Activated T-helper 2 cell treated with anti-CD3 and anti-CD28 coated beads, Interferon-gamma antibody, Interleukin-2, Interleukin-4, amounts not matched to agents 10 μg/mL and 5 μg/mL and 100 μg/mL, durations not matched to agents 14 hours and 24 hours and 36 hours (primary cell): Measurements from ENCODE around the gene TMEM178A. TPM values are rescaled to one million over a fixed set of nuclear protein-coding genes. Genes with fewer than 3 reads are reported as not detected.

Experiments
- DNase-seq: peaks from one replicate; pipeline ENCODE4 v3.0.0; 2021; ENCODE audit warnings: low spot score
- H3K27ac Mint-ChIP-seq: one replicate; pipeline ENCODE4 v1.8.0; 2021; ENCODE audit warnings: mixed read lengths
- H3K27me3 Mint-ChIP-seq: one replicate; pipeline ENCODE4 v1.8.0; 2021; ENCODE audit warnings: low read depth, mixed read lengths
- H3K36me3 Mint-ChIP-seq: one replicate; pipeline ENCODE4 v1.8.0; 2021; ENCODE audit warnings: low read depth, mixed read lengths
- H3K4me1 Mint-ChIP-seq: one replicate; pipeline ENCODE4 v1.8.0; 2021; ENCODE audit warnings: low read depth, mixed read lengths
- H3K4me3 Mint-ChIP-seq: one replicate; pipeline ENCODE4 v1.8.0; 2021; ENCODE audit warnings: low read depth, mild to moderate bottlenecking, moderate library complexity, mixed read lengths
- H3K9me3 Mint-ChIP-seq: one replicate; pipeline ENCODE4 v1.8.0; 2021; ENCODE audit warnings: mixed read lengths
- intact Hi-C: fragments of 100-400 bp; cut with micrococcal nuclease; formaldehyde crosslinking; loops from one replicate; pipeline ENCODE4 v1.15.1; 2023
- total RNA-seq: library from RNA; stranded (reverse); gene quantifications from 2 replicates; pipeline ENCODE4 v1.2.3, GENCODE V29; 2022

TMEM178A gene
- total RNA-seq, 1 donor from 2014 or later: 0.23 TPM

- Mint-ChIP-seq H3K27ac (no peak overlapping the region), H3K27me3 (peaks cover 66% of the 10 kb centered on the region), H3K4me1 (peaks cover 6% of the 10 kb centered on the region), H3K4me3 (no peak overlapping the region), H3K36me3 (no peaks in the 10 kb centered on the region), H3K9me3 (no peaks in the 10 kb centered on the region)
- intact Hi-C loops: no loop called here
- no peak for DNase-seq
Observed at GRCh38 chr2:39667886-39668276, 2.2 kb downstream of the TMEM178A start.

- Mint-ChIP-seq H3K9me3 (no peaks in the 10 kb centered on the region), H3K27me3 (peaks cover 59% of the 10 kb centered on the region), H3K4me3 (no peak overlapping the region), H3K4me1 (peaks cover 6% of the 10 kb centered on the region), H3K27ac (no peak overlapping the region), H3K36me3 (no peaks in the 10 kb centered on the region)
- intact Hi-C loops: no loop called here
- no peak for DNase-seq
Observed at GRCh38 chr2:39668576-39669080, 2.9 kb downstream of the TMEM178A start.

- Mint-ChIP-seq H3K36me3 (no peaks in the 10 kb centered on the region), H3K4me3 (no peak overlapping the region), H3K27me3 (peaks cover 39% of the 10 kb centered on the region), H3K27ac (no peak overlapping the region), H3K9me3 (no peaks in the 10 kb centered on the region), H3K4me1 (peaks cover under 1% of the 10 kb centered on the region)
- intact Hi-C loops: no loop called here
- no peak for DNase-seq
Observed at GRCh38 chr2:39671604-39672003, 5.9 kb downstream of the TMEM178A start.

GRCh38 chr2:39673018-39673417 is 7.3 kb downstream of the TMEM178A start:
- no peak overlapping the region for H3K27ac Mint-ChIP-seq
- H3K4me1 Mint-ChIP-seq: no peaks in the 10 kb centered on the region
- DNase-seq: no peak
- intact Hi-C loops: no loop called here
- no peaks in the 10 kb centered on the region for H3K36me3 Mint-ChIP-seq
- H3K4me3 Mint-ChIP-seq: no peak overlapping the region
- H3K9me3 Mint-ChIP-seq: no peaks in the 10 kb centered on the region
- peaks cover 28% of the 10 kb centered on the region for H3K27me3 Mint-ChIP-seq

GRCh38 chr2:39676342-39676741 is 10.6 kb downstream of the TMEM178A start:
- Mint-ChIP-seq H3K36me3 (no peaks in the 10 kb centered on the region), H3K27ac (no peak overlapping the region), H3K9me3 (peaks cover 4% of the 10 kb centered on the region), H3K27me3 (peaks cover 23% of the 10 kb centered on the region), H3K4me3 (no peak overlapping the region), H3K4me1 (no peaks in the 10 kb centered on the region)
- intact Hi-C loops: no loop called here
- no peak for DNase-seq

- Mint-ChIP-seq H3K27ac (no peak overlapping the region), H3K4me1 (no peaks in the 10 kb centered on the region), H3K36me3 (no peaks in the 10 kb centered on the region), H3K27me3 (peaks cover 23% of the 10 kb centered on the region), H3K4me3 (no peak overlapping the region), H3K9me3 (peaks cover 4% of the 10 kb centered on the region)
- intact Hi-C loops: no loop called here
- no peak for DNase-seq
Observed at GRCh38 chr2:39678170-39678569, 12.5 kb downstream of the TMEM178A start.

- Mint-ChIP-seq H3K27me3 (peaks cover 27% of the 10 kb centered on the region), H3K9me3 (peaks cover 4% of the 10 kb centered on the region), H3K4me3 (no peak overlapping the region), H3K27ac (no peak overlapping the region), H3K4me1 (no peaks in the 10 kb centered on the region), H3K36me3 (no peaks in the 10 kb centered on the region)
- intact Hi-C loops: no loop called here
- DNase-seq: no peak
Observed at GRCh38 chr2:39679805-39680204, 14.1 kb downstream of the TMEM178A start.

GRCh38 chr2:39682066-39682692 is 16.5 kb downstream of the TMEM178A start:
- DNase-seq: no peak
- Mint-ChIP-seq H3K4me1 (no peaks in the 10 kb centered on the region), H3K27ac (no peak overlapping the region), H3K9me3 (peaks cover 4% of the 10 kb centered on the region), H3K27me3 (peaks cover 30% of the 10 kb centered on the region), H3K36me3 (no peaks in the 10 kb centered on the region), H3K4me3 (no peak overlapping the region)
- intact Hi-C loops: no loop called here

- H3K9me3 Mint-ChIP-seq: peaks cover 4% of the 10 kb centered on the region
- H3K27me3 Mint-ChIP-seq: peaks cover 28% of the 10 kb centered on the region
- intact Hi-C loops: no loop called here
- no peak for DNase-seq
- no peak overlapping the region for H3K27ac Mint-ChIP-seq
- no peaks in the 10 kb centered on the region for H3K4me1 Mint-ChIP-seq
- no peak overlapping the region for H3K4me3 Mint-ChIP-seq
- no peaks in the 10 kb centered on the region for H3K36me3 Mint-ChIP-seq
Observed at GRCh38 chr2:39683022-39683699, 17.4 kb downstream of the TMEM178A start.

- intact Hi-C loops: no loop called here
- Mint-ChIP-seq H3K27me3 (peaks cover 27% of the 10 kb centered on the region), H3K27ac (no peak overlapping the region), H3K36me3 (no peaks in the 10 kb centered on the region), H3K9me3 (no peaks in the 10 kb centered on the region), H3K4me3 (no peak overlapping the region), H3K4me1 (no peaks in the 10 kb centered on the region)
- no peak for DNase-seq
Observed at GRCh38 chr2:39684464-39684863, 18.7 kb downstream of the TMEM178A start.

GRCh38 chr2:39685126-39685525 is 19.4 kb downstream of the TMEM178A start:
- Mint-ChIP-seq H3K27me3 (peaks cover 25% of the 10 kb centered on the region), H3K4me3 (no peak overlapping the region), H3K4me1 (no peaks in the 10 kb centered on the region), H3K9me3 (no peaks in the 10 kb centered on the region), H3K36me3 (no peaks in the 10 kb centered on the region), H3K27ac (no peak overlapping the region)
- intact Hi-C loops: no loop called here
- DNase-seq: no peak

GRCh38 chr2:39686456-39686855 is 20.7 kb downstream of the TMEM178A start:
- DNase-seq: no peak
- no peaks in the 10 kb centered on the region for H3K4me1 Mint-ChIP-seq
- H3K9me3 Mint-ChIP-seq: no peaks in the 10 kb centered on the region
- peaks cover 25% of the 10 kb centered on the region for H3K27me3 Mint-ChIP-seq
- H3K4me3 Mint-ChIP-seq: no peak overlapping the region
- H3K27ac Mint-ChIP-seq: no peak overlapping the region
- intact Hi-C loops: no loop called here
- H3K36me3 Mint-ChIP-seq: no peaks in the 10 kb centered on the region

GRCh38 chr2:39688181-39688580 is 22.5 kb downstream of the TMEM178A start:
- no peaks in the 10 kb centered on the region for H3K4me1 Mint-ChIP-seq
- H3K27ac Mint-ChIP-seq: no peak overlapping the region
- intact Hi-C loops: no loop called here
- H3K36me3 Mint-ChIP-seq: no peaks in the 10 kb centered on the region
- DNase-seq: no peak
- no peaks in the 10 kb centered on the region for H3K9me3 Mint-ChIP-seq
- H3K27me3 Mint-ChIP-seq: peaks cover 26% of the 10 kb centered on the region
- no peak overlapping the region for H3K4me3 Mint-ChIP-seq
